GM12873 (cell line): ENCODE measurements around the gene TMEM234.

ENCODE experiments used
- TF ChIP-seq, protein P1 (sequence below): IDR thresholded peaks from 2 replicates; pipeline ENCODE4 v1.5.1; 2012; ENCODE audit warnings: low read depth, mild to moderate bottlenecking, moderate library complexity, low read length, control low read depth; ENCODE audit not compliant: insufficient read depth; ENCODE audit errors: missing control alignments

TMEM234 gene

GRCh38 chr1:32221980-32222755 lies at the start of gene TMEM234, which contains the start of gene EIF3I:
Gene TMEM234 (minus strand): TSS chr1:32222353. CDS start chr1:32222322, 31 bp downstream.
Gene EIF3I (plus strand): TSS chr1:32222407. CDS start chr1:32222442, 35 bp downstream.
- TF ChIP-seq, protein P1, sequence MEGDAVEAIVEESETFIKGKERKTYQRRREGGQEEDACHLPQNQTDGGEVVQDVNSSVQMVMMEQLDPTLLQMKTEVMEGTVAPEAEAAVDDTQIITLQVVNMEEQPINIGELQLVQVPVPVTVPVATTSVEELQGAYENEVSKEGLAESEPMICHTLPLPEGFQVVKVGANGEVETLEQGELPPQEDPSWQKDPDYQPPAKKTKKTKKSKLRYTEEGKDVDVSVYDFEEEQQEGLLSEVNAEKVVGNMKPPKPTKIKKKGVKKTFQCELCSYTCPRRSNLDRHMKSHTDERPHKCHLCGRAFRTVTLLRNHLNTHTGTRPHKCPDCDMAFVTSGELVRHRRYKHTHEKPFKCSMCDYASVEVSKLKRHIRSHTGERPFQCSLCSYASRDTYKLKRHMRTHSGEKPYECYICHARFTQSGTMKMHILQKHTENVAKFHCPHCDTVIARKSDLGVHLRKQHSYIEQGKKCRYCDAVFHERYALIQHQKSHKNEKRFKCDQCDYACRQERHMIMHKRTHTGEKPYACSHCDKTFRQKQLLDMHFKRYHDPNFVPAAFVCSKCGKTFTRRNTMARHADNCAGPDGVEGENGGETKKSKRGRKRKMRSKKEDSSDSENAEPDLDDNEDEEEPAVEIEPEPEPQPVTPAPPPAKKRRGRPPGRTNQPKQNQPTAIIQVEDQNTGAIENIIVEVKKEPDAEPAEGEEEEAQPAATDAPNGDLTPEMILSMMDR = no peak

DNA sequence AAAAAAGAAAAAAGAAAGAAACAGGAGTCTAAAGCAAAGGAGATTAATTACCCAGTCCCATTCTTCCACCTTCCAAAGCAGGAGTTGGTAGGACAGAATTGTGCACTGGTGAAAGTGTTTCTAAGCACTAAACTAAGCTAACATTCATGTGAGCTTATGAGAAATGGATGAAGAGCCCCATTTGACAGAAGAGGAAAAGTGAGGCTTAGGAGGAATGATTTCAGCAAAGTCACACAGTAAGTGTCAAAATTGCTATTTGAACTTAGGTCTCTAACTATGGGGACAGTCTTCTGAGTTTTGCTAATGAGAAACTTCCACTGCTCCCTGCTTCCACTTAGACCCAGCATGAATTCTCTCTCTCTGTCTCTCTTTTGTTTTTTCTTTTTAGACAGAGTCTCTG lies 47.6 kb upstream of the TMEM234 start:
- TF ChIP-seq, protein P1 = no peak

- TF ChIP-seq, protein P1 = no peak
Observed at GRCh38 chr1:32266921-32267591, 44.9 kb upstream of the TMEM234 start.

GRCh38 chr1:32265846-32266245 lies 43.7 kb upstream of the TMEM234 start:
- TF ChIP-seq, protein P1 = no peak

GRCh38 chr1:32263744-32264143 lies 41.6 kb upstream of the TMEM234 start:
- TF ChIP-seq, protein P1 = no peak

- TF ChIP-seq, protein P1 = no peak
Observed at GRCh38 chr1:32257227-32257508, 35.0 kb upstream of the TMEM234 start.

GRCh38 chr1:32256473-32257226 lies 34.5 kb upstream of the TMEM234 start:
- TF ChIP-seq, protein P1 = no peak
